ENCODE measurements around the gene RUSF1. TPM values are rescaled to one million over a fixed set of nuclear protein-coding genes. Genes with fewer than 3 reads are reported as not detected.

Gene RUSF1
- total RNA-seq, 1 experiment from 2014 or later, result 59.3 TPM

- H3K9me3 ChIP-seq (ENCODE audit: control insufficient read depth in 1 of 2, insufficient read depth in 1 of 2, low read depth in 1 of 2, low read length in 2 of 2), result no peaks in the 10 kb centered on the region
- no peaks in the 10 kb centered on the region for H3K36me3 ChIP-seq (ENCODE audit: control insufficient read depth in 1 of 2, insufficient read depth in 2 of 2, low read length in 2 of 2)
- no peaks in the 10 kb centered on the region for H3K79me2 ChIP-seq (ENCODE audit: insufficient read depth, low read length)
- no peak for TF ChIP-seq TCF7L2 (IDR thresholded peaks at IDR 0.05; ENCODE audit: borderline replicate concordance, extremely low read depth, insufficient read depth, insufficient read length)
- no peak for TF ChIP-seq JUND (IDR thresholded peaks at IDR 0.05)
- TF ChIP-seq, protein P1, sequence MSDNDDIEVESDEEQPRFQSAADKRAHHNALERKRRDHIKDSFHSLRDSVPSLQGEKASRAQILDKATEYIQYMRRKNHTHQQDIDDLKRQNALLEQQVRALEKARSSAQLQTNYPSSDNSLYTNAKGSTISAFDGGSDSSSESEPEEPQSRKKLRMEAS (IDR thresholded peaks at IDR 0.05), result no peak
- no peak for TF ChIP-seq EZH2phosphoT487 (IDR thresholded peaks at IDR 0.05; ENCODE audit: borderline replicate concordance)
- TF ChIP-seq ZNF274 (IDR thresholded peaks at IDR 0.05; ENCODE audit: low read depth, low read length), result no peak
- TF ChIP-seq ELF1 (IDR thresholded peaks at IDR 0.05; ENCODE audit: borderline replicate concordance, low read depth), result no peak
- no peak for TF ChIP-seq CTCF (IDR thresholded peaks at IDR 0.05 in 2 of 3, conservative IDR thresholded peaks at IDR 0.05 in 1 of 3; ENCODE audit: borderline replicate concordance in 1 of 3, insufficient read depth in 1 of 3, low read depth in 2 of 3, low read length in 2 of 3)
- TF ChIP-seq ZBTB33 (IDR thresholded peaks at IDR 0.05; ENCODE audit: extremely low read depth, insufficient replicate concordance, low read length), result no peak
- TF ChIP-seq, protein P2, sequence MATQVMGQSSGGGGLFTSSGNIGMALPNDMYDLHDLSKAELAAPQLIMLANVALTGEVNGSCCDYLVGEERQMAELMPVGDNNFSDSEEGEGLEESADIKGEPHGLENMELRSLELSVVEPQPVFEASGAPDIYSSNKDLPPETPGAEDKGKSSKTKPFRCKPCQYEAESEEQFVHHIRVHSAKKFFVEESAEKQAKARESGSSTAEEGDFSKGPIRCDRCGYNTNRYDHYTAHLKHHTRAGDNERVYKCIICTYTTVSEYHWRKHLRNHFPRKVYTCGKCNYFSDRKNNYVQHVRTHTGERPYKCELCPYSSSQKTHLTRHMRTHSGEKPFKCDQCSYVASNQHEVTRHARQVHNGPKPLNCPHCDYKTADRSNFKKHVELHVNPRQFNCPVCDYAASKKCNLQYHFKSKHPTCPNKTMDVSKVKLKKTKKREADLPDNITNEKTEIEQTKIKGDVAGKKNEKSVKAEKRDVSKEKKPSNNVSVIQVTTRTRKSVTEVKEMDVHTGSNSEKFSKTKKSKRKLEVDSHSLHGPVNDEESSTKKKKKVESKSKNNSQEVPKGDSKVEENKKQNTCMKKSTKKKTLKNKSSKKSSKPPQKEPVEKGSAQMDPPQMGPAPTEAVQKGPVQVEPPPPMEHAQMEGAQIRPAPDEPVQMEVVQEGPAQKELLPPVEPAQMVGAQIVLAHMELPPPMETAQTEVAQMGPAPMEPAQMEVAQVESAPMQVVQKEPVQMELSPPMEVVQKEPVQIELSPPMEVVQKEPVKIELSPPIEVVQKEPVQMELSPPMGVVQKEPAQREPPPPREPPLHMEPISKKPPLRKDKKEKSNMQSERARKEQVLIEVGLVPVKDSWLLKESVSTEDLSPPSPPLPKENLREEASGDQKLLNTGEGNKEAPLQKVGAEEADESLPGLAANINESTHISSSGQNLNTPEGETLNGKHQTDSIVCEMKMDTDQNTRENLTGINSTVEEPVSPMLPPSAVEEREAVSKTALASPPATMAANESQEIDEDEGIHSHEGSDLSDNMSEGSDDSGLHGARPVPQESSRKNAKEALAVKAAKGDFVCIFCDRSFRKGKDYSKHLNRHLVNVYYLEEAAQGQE (IDR thresholded peaks at IDR 0.05; ENCODE audit: low read depth), result no peak
- no peak for TF ChIP-seq RAD21 (IDR thresholded peaks at IDR 0.05; ENCODE audit: low read depth)
- TF ChIP-seq FOSL1 (IDR thresholded peaks at IDR 0.05; ENCODE audit: low read depth), result no peak
- TF ChIP-seq SRF (IDR thresholded peaks at IDR 0.05; ENCODE audit: low read depth), result no peak
- no peak for TF ChIP-seq ZFX (IDR thresholded peaks at IDR 0.05)
- no peak for TF ChIP-seq EZH2 (IDR thresholded peaks at IDR 0.05)
- no peak for TF ChIP-seq EGR1 (IDR thresholded peaks at IDR 0.05; ENCODE audit: low read depth)
- H4K20me1 ChIP-seq (ENCODE audit: insufficient read depth), result no peaks in the 10 kb centered on the region
- H3K9me2 ChIP-seq (ENCODE audit: insufficient read depth), result no peaks in the 10 kb centered on the region
- H3K4me3 ChIP-seq (replicated peaks in 1 of 2; ENCODE audit: low read depth in 1 of 2, low read length in 2 of 2), result no peak overlapping the region
- no peak overlapping the region for H3K4me2 ChIP-seq (ENCODE audit: low read length)
- no peak overlapping the region for H3K27ac ChIP-seq (ENCODE audit: low read depth, low read length)
- intact Hi-C loops (cut with micrococcal nuclease), result no loop called here
- no peaks in the 10 kb centered on the region for H3K4me1 ChIP-seq (ENCODE audit: control insufficient read depth in 1 of 2, insufficient read depth in 2 of 2, low read length in 2 of 2)
- POLR2A ChIA-PET, result no interaction called here
- RAD21 ChIA-PET (ENCODE audit: low non-redundant PET in 1 of 2, low total read pairs in 2 of 2, uncharacterized antibody in 2 of 2, unreplicated experiment in 2 of 2), result no interaction called here
- CTCF ChIA-PET, result no interaction called here
- no peak overlapping the region for H2AFZ ChIP-seq (ENCODE audit: low read depth, low read length, poor library complexity, severe bottlenecking)
- DNase-seq (ENCODE audit: low read depth, low spot score), result no peak
- BruUV-seq (replicated peaks), result no TSS peak
- H3K9ac ChIP-seq (ENCODE audit: low read length), result no peak overlapping the region
- no peak for ATAC-seq
- H3K27me3 ChIP-seq (ENCODE audit: insufficient read depth, low read length), result no peaks in the 10 kb centered on the region
Observed at GRCh38 chr16:31528523-31529107, 20.4 kb upstream of the RUSF1 start.

Measured in HCT116 (cell line).